GM12891 (cell line): ENCODE measurements around the gene DLL3.

ENCODE experiments used
- PAX5 ChIP-seq: IDR thresholded peaks from 2 replicates; pipeline ENCODE4 v1.6.1; 2011; ENCODE audit warnings: low read length, moderate library complexity, mild to moderate bottlenecking; ENCODE audit not compliant: insufficient read depth, severe bottlenecking
- POLR2A ChIP-seq: IDR thresholded peaks from 2 replicates; pipeline ENCODE4 v1.6.1; 2011; ENCODE audit warnings: low read depth, low read length, control low read depth
- POLR2AphosphoS5 ChIP-seq: IDR thresholded peaks from 2 replicates; pipeline ENCODE4 v1.6.1; 2011; ENCODE audit warnings: low read depth, low read length, control low read depth
- POU2F2 ChIP-seq: IDR thresholded peaks from 2 replicates; pipeline ENCODE4 v1.6.1; 2011; ENCODE audit warnings: low read depth, mild to moderate bottlenecking, control low read depth, low read length, moderate library complexity
- SPI1 ChIP-seq: IDR thresholded peaks from 2 replicates; pipeline ENCODE4 v1.6.1; 2011; ENCODE audit warnings: low read depth, low read length, control low read depth
- TAF1 ChIP-seq: IDR thresholded peaks from 2 replicates; pipeline ENCODE4 v1.6.1; 2011; ENCODE audit warnings: low read depth, low read length, control low read depth

DNA sequence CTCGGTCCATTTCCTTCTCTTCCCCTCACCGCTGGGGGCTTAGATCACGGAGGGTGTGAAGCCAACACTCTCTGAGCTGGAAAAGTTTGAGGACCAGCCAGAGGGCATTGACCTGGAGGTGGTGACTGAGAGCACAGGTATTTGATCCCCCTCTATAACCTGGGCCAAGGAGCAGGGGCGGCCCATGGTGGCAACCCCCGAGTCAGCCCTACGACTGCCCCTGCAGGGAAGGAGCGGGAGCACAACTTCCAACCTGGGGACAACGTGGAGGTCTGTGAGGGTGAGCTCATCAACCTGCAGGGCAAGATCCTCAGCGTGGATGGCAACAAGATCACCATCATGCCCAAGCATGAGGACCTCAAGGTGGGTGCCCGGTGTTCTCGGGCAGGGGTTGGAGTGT, 29.7 kb upstream of the DLL3 start:
- TF ChIP-seq POLR2A (no peak), POLR2AphosphoS5 (no peak; the same call in 1 of the 2 replicates), TAF1 (no peak), PAX5 (no peak), POU2F2 (no peak), SPI1 (no peak)
